Ovary (tissue), 3 donors: ENCODE data around the gene ST14.

Experiments used
- CTCF ChIP-seq, 3 donors: fragments of 450-650 bp in 2 of 3; fragments of 200-600 bp in 1 of 3; IDR thresholded peaks; one replicate each; pipeline versions ENCODE4 v1.5.1 to v1.8.0; 2016 to 2022; ENCODE audit warnings: antibody characterized with exemption in 3 of 3, mild to moderate bottlenecking in 1 of 3
- EP300 ChIP-seq: sonication (generic); formaldehyde crosslinking; IDR thresholded peaks from one replicate; pipeline ENCODE4 v1.6.1; 2017; ENCODE audit warnings: antibody characterized with exemption
- POLR2A ChIP-seq: fragments of 450-650 bp; IDR thresholded peaks from one replicate; pipeline ENCODE4 v1.6.1; 2017; ENCODE audit warnings: antibody characterized with exemption, mild to moderate bottlenecking, moderate library complexity
- donor health status: DM: no; HTN: no; CAD: no.

DNA sequence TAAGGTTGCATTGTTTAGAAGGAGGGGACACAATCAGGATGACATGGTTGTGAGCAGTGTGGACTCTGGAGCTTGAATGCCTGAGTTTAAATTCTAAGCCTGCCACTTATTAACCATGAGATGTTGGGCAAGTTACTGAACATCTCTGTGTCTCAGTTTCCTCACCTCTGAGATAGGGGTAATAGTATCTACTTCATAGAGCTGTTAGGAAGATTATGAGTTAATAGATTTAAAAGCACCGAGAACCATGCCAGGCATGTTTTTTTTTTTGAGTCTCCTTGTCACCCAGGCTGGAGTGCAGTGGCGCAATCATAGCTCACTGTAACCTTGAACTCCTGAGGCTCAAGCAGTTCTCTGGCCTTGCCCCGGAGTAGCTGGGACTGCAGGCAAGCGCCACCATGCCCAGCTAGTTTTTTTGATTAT lies 33.3 kb downstream of the ST14 start:
- TF ChIP-seq CTCF (IDR thresholded peaks at IDR 0.05) (no peak), POLR2A (no peak), EP300 (no peak)
